K562 (cell line): ENCODE data around the gene POLR3A. TPM values are rescaled to one million over a fixed set of nuclear protein-coding genes. Genes with fewer than 3 reads are reported as not detected.

Experiments
- ARID3B ChIP-seq: fragments of 250-450 bp; sonication (Bioruptor Pico); IDR thresholded peaks from 2 replicates; pipeline ENCODE4 v1.4.0; 2020; ENCODE audit warnings: borderline replicate concordance
- ATF1 ChIP-seq, 2 experiments: fragments of 450-650 bp in 1 of 2; IDR thresholded peaks; 2 replicates each; pipeline ENCODE4 v1.6.1; 2016; ENCODE audit warnings: missing compliant biosample characterization in 1 of 2, missing genetic modification characterization in 1 of 2
- ATF3 ChIP-seq, 2 experiments: fragments of 450-650 bp in 1 of 2; sonication (generic) in 1 of 2; formaldehyde crosslinking in 1 of 2; IDR thresholded peaks in 1 of 2; conservative IDR thresholded peaks in 1 of 2; 2 replicates each; pipeline versions ENCODE4 v1.6.1 to v1.8.1; 2016 to 2023; ENCODE audit warnings: mild to moderate bottlenecking in 2 of 2, moderate library complexity in 2 of 2, inconsistent platforms in 1 of 2, missing genetic modification reagents in 1 of 2
- BRF2 ChIP-seq: IDR thresholded peaks from 3 replicates; pipeline ENCODE4 v1.6.1; 2011; ENCODE audit warnings: borderline replicate concordance, mild to moderate bottlenecking; ENCODE audit not compliant: insufficient read length, insufficient read depth
- CEBPG ChIP-seq, 3 experiments: fragments of 200-800 bp in 1 of 3; sonication (Bioruptor generic) in 1 of 3; sonication (generic) in 1 of 3; formaldehyde crosslinking in 1 of 3; IDR thresholded peaks in 2 of 3; conservative IDR thresholded peaks in 1 of 3; 2 replicates each; pipeline versions ENCODE4 v1.6.1 to v1.8.0; 2016 to 2022; ENCODE audit warnings: missing compliant biosample characterization in 2 of 3, missing genetic modification characterization in 2 of 3, mild to moderate bottlenecking in 1 of 3, missing genetic modification reagents in 1 of 3
- DDX20 ChIP-seq: fragments of 450-650 bp; IDR thresholded peaks from 2 replicates; pipeline ENCODE4 v1.6.1; 2016; ENCODE audit warnings: missing genetic modification characterization, low read depth, mild to moderate bottlenecking, missing compliant biosample characterization, moderate library complexity
- HSF4 ChIP-seq: fragments of 250-450 bp; sonication (Bioruptor Pico); IDR thresholded peaks from 2 replicates; pipeline ENCODE4 v2.1.2; 2022; ENCODE audit warnings: mild to moderate bottlenecking, moderate library complexity, borderline replicate concordance
- KAT7 ChIP-seq: sonication (generic); formaldehyde crosslinking; IDR thresholded peaks from 2 replicates; pipeline ENCODE4 v1.8.0; 2022; ENCODE audit warnings: missing genetic modification reagents, mild to moderate bottlenecking, borderline replicate concordance
- KLF13 ChIP-seq: fragments of 450-650 bp; IDR thresholded peaks from 2 replicates; pipeline ENCODE4 v1.6.1; 2016; ENCODE audit warnings: missing genetic modification characterization, low read depth, mild to moderate bottlenecking, missing compliant biosample characterization, moderate library complexity, borderline replicate concordance
- NFE2L1 ChIP-seq: fragments of 450-650 bp; IDR thresholded peaks from 2 replicates; pipeline ENCODE4 v1.6.1; 2016; ENCODE audit warnings: missing genetic modification characterization, low read depth, mild to moderate bottlenecking, missing compliant biosample characterization, moderate library complexity, borderline replicate concordance
- NFIC ChIP-seq: fragments of 450-650 bp; IDR thresholded peaks from 2 replicates; pipeline ENCODE4 v1.6.1; 2017; ENCODE audit warnings: mild to moderate bottlenecking, inconsistent platforms
- RHOXF2B ChIP-seq: fragments of 250-450 bp; sonication (Bioruptor Pico); conservative IDR thresholded peaks from 2 replicates; pipeline ENCODE4 v1.5.1; 2021
- SRSF7 ChIP-seq: fragments of 200-400 bp; formaldehyde crosslinking; optimal IDR thresholded peaks from 2 replicates; pipeline ENCODE3; 2017; ENCODE audit warnings: mild to moderate bottlenecking, low read depth, low read length
- TEAD1 ChIP-seq, 2 experiments: fragments of 450-650 bp in 1 of 2; sonication (generic) in 1 of 2; formaldehyde crosslinking; IDR thresholded peaks; 2 replicates each; pipeline versions ENCODE4 v1.4.0 to v1.8.0; 2020 to 2022; ENCODE audit warnings: mild to moderate bottlenecking in 2 of 2, missing genetic modification reagents in 1 of 2
- XRCC4 ChIP-seq: IDR thresholded peaks from one replicate; pipeline ENCODE4 v1.6.1; 2011; ENCODE audit not compliant: insufficient read depth, insufficient read length; ENCODE audit errors: extremely low read depth
- ZNF263 ChIP-seq: sonication (generic); formaldehyde crosslinking; IDR thresholded peaks from 2 replicates; pipeline ENCODE4 v1.8.0; 2022; ENCODE audit warnings: mild to moderate bottlenecking, missing genetic modification reagents, borderline replicate concordance
- polyA plus RNA-seq, 8 experiments: library from polyadenylated mRNA; depleted of rRNA in 4 of 8; stranded (reverse) in 5 of 8; unstranded in 3 of 8; fragments of >200 nt; fragmentation: Nextera tagmentation in 2 of 8; fragmentation: Illumina TruSeq in 1 of 8; extraction: Ambion mirVana in 2 of 8; extraction: Trizol in 1 of 8; gene quantifications; 2 replicates each; pipeline versions ENCODE4 v1.2.1 to v1.2.3, GENCODE V29; 2011 to 2014; ENCODE audit warnings: inconsistent platforms in 1 of 8, missing spikeins in 1 of 8
- total RNA-seq, 7 experiments: library from RNA; depleted of rRNA in 6 of 7; stranded (reverse); fragments of >200 nt in 6 of 7; fragmentation: Illumina TruSeq in 2 of 7; extraction: Trizol in 2 of 7; gene quantifications; 2 replicates each; pipeline versions ENCODE4 v1.2.1 to v1.2.3, GENCODE V29; 2011 to 2021; ENCODE audit warnings: low replicate concordance in 1 of 7
- TF ChIP-seq, protein P1 (sequence below): fragments of 450-650 bp; IDR thresholded peaks from 2 replicates; pipeline ENCODE4 v1.6.1; 2018; ENCODE audit not compliant: partially characterized antibody

POLR3A gene
- total and polyA plus RNA-seq, 9 of the 15 experiments (the other 6 are each of a cell fraction or from before 2014, with no cell fraction given) = 14.9 to 37.0 (median 26.7) TPM

DNA sequence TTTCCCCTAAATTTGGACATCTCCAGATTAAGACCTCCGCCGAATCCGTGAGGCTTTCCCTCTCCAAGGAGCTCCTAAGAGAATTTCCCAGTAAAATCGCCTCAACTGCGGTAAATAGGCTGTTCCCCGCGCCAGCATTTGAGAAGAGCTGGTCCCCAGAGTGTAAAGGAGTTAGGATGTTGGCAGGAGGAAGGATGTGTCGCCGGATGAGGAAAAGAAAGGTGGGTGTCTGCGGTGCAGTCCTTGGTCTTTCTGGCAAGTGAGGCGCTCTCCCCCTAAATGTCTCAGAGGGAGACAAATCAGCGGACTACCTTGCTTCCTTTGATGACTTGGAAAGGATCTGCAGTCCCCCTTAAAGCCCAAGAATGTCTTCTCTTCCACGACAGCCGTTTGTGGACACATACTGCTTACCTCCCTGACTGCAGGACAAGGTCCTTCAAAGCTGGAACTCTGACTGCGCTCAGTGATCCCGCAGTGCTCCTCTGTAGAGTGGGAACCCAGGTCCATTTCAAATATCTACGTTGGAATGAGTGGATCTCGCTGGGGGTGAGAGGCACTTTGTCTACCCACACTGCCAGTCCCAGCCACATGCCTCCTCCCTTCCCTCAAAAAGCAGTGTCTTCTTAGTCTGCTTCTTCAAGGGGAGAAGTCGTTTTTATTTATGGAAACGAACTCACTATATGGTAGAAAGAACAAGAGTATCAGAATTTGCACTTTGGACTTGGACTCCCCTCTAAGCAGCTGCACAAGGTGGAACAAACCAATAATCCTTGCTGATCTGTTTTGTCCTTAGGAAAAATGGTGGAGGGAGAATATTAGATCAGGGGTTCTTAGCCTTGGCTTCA is 101.7 kb downstream of the POLR3A start (continued):
- TF ChIP-seq DDX20 (tag) = no peak
- 0 out of 2 replicates have a peak, but pooled peaks have one; percentile 3 for TF ChIP-seq NFIC
- TF ChIP-seq HSF4 = no peak
- 0 out of 4 replicates have a peak, but pooled peaks of 1 of the 2 experiments have one; percentile 26 for TF ChIP-seq TEAD1 (CRISPR knock-in tag; IDR thresholded peaks at IDR 0.05)
- no peak for TF ChIP-seq KAT7
- TF ChIP-seq, protein P1, sequence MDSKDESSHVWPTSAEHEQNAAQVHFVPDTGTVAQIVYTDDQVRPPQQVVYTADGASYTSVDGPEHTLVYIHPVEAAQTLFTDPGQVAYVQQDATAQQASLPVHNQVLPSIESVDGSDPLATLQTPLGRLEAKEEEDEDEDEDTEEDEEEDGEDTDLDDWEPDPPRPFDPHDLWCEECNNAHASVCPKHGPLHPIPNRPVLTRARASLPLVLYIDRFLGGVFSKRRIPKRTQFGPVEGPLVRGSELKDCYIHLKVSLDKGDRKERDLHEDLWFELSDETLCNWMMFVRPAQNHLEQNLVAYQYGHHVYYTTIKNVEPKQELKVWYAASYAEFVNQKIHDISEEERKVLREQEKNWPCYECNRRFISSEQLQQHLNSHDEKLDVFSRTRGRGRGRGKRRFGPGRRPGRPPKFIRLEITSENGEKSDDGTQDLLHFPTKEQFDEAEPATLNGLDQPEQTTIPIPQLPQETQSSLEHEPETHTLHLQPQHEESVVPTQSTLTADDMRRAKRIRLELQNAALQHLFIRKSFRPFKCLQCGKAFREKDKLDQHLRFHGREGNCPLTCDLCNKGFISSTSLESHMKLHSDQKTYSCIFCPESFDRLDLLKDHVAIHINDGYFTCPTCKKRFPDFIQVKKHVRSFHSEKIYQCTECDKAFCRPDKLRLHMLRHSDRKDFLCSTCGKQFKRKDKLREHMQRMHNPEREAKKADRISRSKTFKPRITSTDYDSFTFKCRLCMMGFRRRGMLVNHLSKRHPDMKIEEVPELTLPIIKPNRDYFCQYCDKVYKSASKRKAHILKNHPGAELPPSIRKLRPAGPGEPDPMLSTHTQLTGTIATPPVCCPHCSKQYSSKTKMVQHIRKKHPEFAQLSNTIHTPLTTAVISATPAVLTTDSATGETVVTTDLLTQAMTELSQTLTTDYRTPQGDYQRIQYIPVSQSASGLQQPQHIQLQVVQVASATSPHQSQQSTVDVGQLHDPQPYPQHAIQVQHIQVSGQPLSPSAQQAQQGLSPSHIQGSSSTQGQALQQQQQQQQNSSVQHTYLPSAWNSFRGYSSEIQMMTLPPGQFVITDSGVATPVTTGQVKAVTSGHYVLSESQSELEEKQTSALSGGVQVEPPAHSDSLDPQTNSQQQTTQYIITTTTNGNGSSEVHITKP = peak; percentile 92
- TF ChIP-seq RHOXF2B = no peak
- peak; percentile 14; the same call in 1 of the 2 replicates for TF ChIP-seq ZNF263
- TF ChIP-seq KLF13 = no peak
- TF ChIP-seq ARID3B (CRISPR knock-in tag) = no peak
- TF ChIP-seq ATF3 (IDR thresholded peaks at IDR 0.05) = no peak
- no peak for TF ChIP-seq ATF3 (CRISPR knock-in tag; conservative IDR thresholded peaks at IDR 0.05)
- no peak for TF ChIP-seq ATF1 (CRISPR knock-in tag; IDR thresholded peaks at IDR 0.05)
- no peak for TF ChIP-seq ATF1 (tag; IDR thresholded peaks at IDR 0.05)
- TF ChIP-seq BRF2 = no peak
- TF ChIP-seq CEBPG (CRISPR knock-in tag; IDR thresholded peaks at IDR 0.05) = no peak
- TF ChIP-seq CEBPG (tag; conservative IDR thresholded peaks at IDR 0.05 in 1 of 2, IDR thresholded peaks at IDR 0.05 in 1 of 2) = no peak
- no peak for TF ChIP-seq SRSF7
- no peak for TF ChIP-seq XRCC4
- TF ChIP-seq NFE2L1 = no peak
